Measurements from ENCODE around the gene CDH1. TPM values are rescaled to one million over a fixed set of nuclear protein-coding genes. Genes with fewer than 3 reads are reported as not detected.

Gene CDH1
- polyA plus RNA-seq, 3 donors: 0.05 to 0.13 TPM; not detected in 1

- H3K9me3 ChIP-seq (replicated peaks in 1 of 2; ENCODE audit: control insufficient read depth in 1 of 2, insufficient read depth in 1 of 2, low read length in 2 of 2): no peaks in the 10 kb centered on the region
- H3K27me3 Mint-ChIP-seq (ENCODE audit: low read depth in 3 of 3): peaks cover 10 to 16% (median 15%) of the 10 kb centered on the region in 3 donors
- H3K9me3 Mint-ChIP-seq: peaks cover 0 to 1% (median 0%) of the 10 kb centered on the region in 7 donors
- H3K4me3 Mint-ChIP-seq: no peak overlapping the region
- H3K36me3 ChIP-seq (replicated peaks in 1 of 2; ENCODE audit: control insufficient read depth in 1 of 2, insufficient read depth in 2 of 2, low read length in 2 of 2): no peaks in the 10 kb centered on the region
- H3K27ac Mint-ChIP-seq: no peak overlapping the region
- no peaks in the 10 kb centered on the region for H3K4me1 ChIP-seq (ENCODE audit: control insufficient read depth in 1 of 2, insufficient read depth in 2 of 2, low read length in 2 of 2)
- H3K36me3 Mint-ChIP-seq: no peaks in the 10 kb centered on the region
- H3K4me3 ChIP-seq (replicated peaks in 1 of 3; ENCODE audit: low read depth in 2 of 3, low read length in 3 of 3): no peak overlapping the region
- DNase-seq: no peak
- WGBS (ENCODE audit: insufficient coverage): 100% methylated on average over 2 of the region's 3 CpGs
- no peaks in the 10 kb centered on the region for H4K20me1 ChIP-seq (ENCODE audit: insufficient read depth, low read length)
- H3K9ac ChIP-seq (ENCODE audit: insufficient read depth, low read length, poor library complexity, severe bottlenecking): no peak overlapping the region
- TF ChIP-seq CTCF (IDR thresholded peaks at IDR 0.05): no peak
- no peaks in the 10 kb centered on the region for H3K4me1 Mint-ChIP-seq
- H2AFZ ChIP-seq (ENCODE audit: insufficient read depth, low read depth, low read length, poor library complexity, severe bottlenecking): no peak overlapping the region
- H3K4me2 ChIP-seq (replicated peaks; ENCODE audit: extremely low read depth, low read length, poor library complexity, severe bottlenecking): no peak overlapping the region
- H3K79me2 ChIP-seq (ENCODE audit: insufficient read depth, low read length): no peaks in the 10 kb centered on the region
- no peak overlapping the region for H3K27ac ChIP-seq (ENCODE audit: low read depth in 1 of 2, low read length in 2 of 2)
- intact Hi-C loops (cut with micrococcal nuclease): no loop called here
- H3K27me3 ChIP-seq (ENCODE audit: control insufficient read depth in 2 of 2, insufficient read depth in 2 of 2, low read length in 2 of 2): no peaks in the 10 kb centered on the region
Measured at GRCh38 chr16:68749432-68749831, 12.3 kb downstream of the CDH1 start.

GRCh38 chr16:68750193-68750695, 13.2 kb downstream of the CDH1 start:
- Mint-ChIP-seq H3K36me3 (no peaks in the 10 kb centered on the region), H3K4me1 (no peaks in the 10 kb centered on the region), H3K27me3 (ENCODE audit: low read depth in 3 of 3) (peaks cover 4 to 13% (median 11%) of the 10 kb centered on the region in 3 donors), H3K9me3 (no peaks in the 10 kb centered on the region), H3K4me3 (no peak overlapping the region), H3K27ac (no peak overlapping the region)
- no peaks in the 10 kb centered on the region for H3K36me3 ChIP-seq (replicated peaks in 1 of 2; ENCODE audit: control insufficient read depth in 1 of 2, insufficient read depth in 2 of 2, low read length in 2 of 2)
- intact Hi-C loops (cut with micrococcal nuclease): no loop called here
- H3K4me1 ChIP-seq (ENCODE audit: control insufficient read depth in 1 of 2, insufficient read depth in 2 of 2, low read length in 2 of 2): no peaks in the 10 kb centered on the region
- no peak for DNase-seq
- no peaks in the 10 kb centered on the region for H3K27me3 ChIP-seq (ENCODE audit: control insufficient read depth in 2 of 2, insufficient read depth in 2 of 2, low read length in 2 of 2)
- 100% methylated on average over 1 of the region's 8 CpGs for WGBS (ENCODE audit: insufficient coverage)
- H3K9me3 ChIP-seq (replicated peaks in 1 of 2; ENCODE audit: control insufficient read depth in 1 of 2, insufficient read depth in 1 of 2, low read length in 2 of 2): no peaks in the 10 kb centered on the region
- no peak overlapping the region for H3K27ac ChIP-seq (ENCODE audit: low read depth in 1 of 2, low read length in 2 of 2)
- H3K79me2 ChIP-seq (ENCODE audit: insufficient read depth, low read length): no peaks in the 10 kb centered on the region
- no peak overlapping the region for H3K9ac ChIP-seq (ENCODE audit: insufficient read depth, low read length, poor library complexity, severe bottlenecking)
- no peak overlapping the region for H2AFZ ChIP-seq (ENCODE audit: insufficient read depth, low read depth, low read length, poor library complexity, severe bottlenecking)
- H3K4me2 ChIP-seq (replicated peaks; ENCODE audit: extremely low read depth, low read length, poor library complexity, severe bottlenecking): no peak overlapping the region
- TF ChIP-seq CTCF (IDR thresholded peaks at IDR 0.05): no peak
- no peak overlapping the region for H3K4me3 ChIP-seq (replicated peaks in 1 of 3; ENCODE audit: low read depth in 2 of 3, low read length in 3 of 3)
- H4K20me1 ChIP-seq (ENCODE audit: insufficient read depth, low read length): no peaks in the 10 kb centered on the region
